Metanephros (tissue), 2 donors: ENCODE data around the gene RUVBL1. TPM values are rescaled to one million over a fixed set of nuclear protein-coding genes. Genes with fewer than 3 reads are reported as not detected.

Source experiments
- small RNA-seq: library from RNA; depleted of rRNA; stranded (forward); fragments of <200 nt; gene quantifications from one replicate; pipeline ENCODE3, GENCODE V24; 2014; ENCODE audit warnings: low replicate concordance
- total RNA-seq: library from RNA; depleted of rRNA; stranded (reverse); fragments of >200 nt; gene quantifications from one replicate; pipeline ENCODE4 v1.2.3, GENCODE V29; 2014

RUVBL1 gene
- 40.8 TPM for total RNA-seq

GRCh38 chr3:128123538-128124368, at the start of gene RUVBL1:
RUVBL1 (minus strand) TSS chr3:128123812; CDS start chr3:128123724, 88 bp downstream.

GRCh38 chr3:128153156-128154041, 29.8 kb upstream of the RUVBL1 start, which contains the start of gene EEFSEC:
EEFSEC (plus strand) TSS chr3:128153481; CDS start chr3:128153508, 27 bp downstream.

GRCh38 chr3:128051837-128052594, 71.6 kb downstream of the RUVBL1 start, which contains the start of gene SEC61A1:
SEC61A1 (plus strand) TSS chr3:128052437; CDS start chr3:128052553, 116 bp downstream.

Small RNA genes within 50 kb of the gene (small RNA-seq; reads per million reads assigned to genes)
- gene RNU2-37P (not detected), gene RNU6-823P (not detected)

Other genes starting within 250 kb of the RUVBL1 start
- 6.2 TPM for gene KBTBD12, start 208.6 kb downstream of the RUVBL1 start, total RNA-seq
- 119 TPM for gene SEC61A1, start 71.4 kb downstream of the RUVBL1 start, total RNA-seq
- gene EEFSEC, start 29.7 kb upstream of the RUVBL1 start, total RNA-seq = 19.0 TPM